ENCODE data around the gene PHGDH.

- TF ChIP-seq POLR2AphosphoS5 (IDR thresholded peaks at IDR 0.05; ENCODE audit: low read depth, low read length) (no peak), TAF1 (IDR thresholded peaks at IDR 0.05; ENCODE audit: borderline replicate concordance, insufficient read depth, low read length) (no peak), REST (IDR thresholded peaks at IDR 0.05; ENCODE audit: insufficient read depth in 1 of 2, low read depth in 2 of 2, low read length in 2 of 2) (no peak)
These were observed 35.7 kb downstream of the PHGDH start for GRCh38 chr1:119747451-119747850.

All from PFSK-1 (cell line).